Activated naive CD8-positive, alpha-beta T cell treated with anti-CD3 and anti-CD28 coated beads, Interleukin-2, amount 50 U/mL, for 16 hours (primary cell): ENCODE data around the gene ZNF335.

ENCODE experiments used
- DNase-seq: peaks from one replicate; pipeline ENCODE4 v3.0.0-alpha.2; 2020; ENCODE audit warnings: low read depth, low spot score

The ZNF335 gene

DNA sequence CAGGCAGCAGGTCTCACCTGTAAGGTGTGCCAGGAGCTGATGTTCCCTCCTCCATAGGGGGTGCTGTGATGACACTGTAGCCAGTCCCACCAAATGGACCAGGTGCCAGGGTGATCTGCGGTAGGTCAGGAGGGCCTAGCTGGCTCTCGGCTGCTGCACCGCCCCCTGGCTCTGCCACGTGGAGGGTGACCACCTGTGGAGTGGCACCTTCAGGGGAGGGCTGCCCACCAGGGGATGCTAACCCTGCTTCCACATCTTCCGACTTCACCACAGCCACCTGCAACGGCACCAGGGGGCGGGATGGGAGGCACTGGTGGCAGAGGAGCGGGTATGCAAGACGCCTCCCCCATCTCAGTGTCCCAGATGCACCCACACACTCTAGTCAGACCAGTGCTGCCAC lies 18.3 kb downstream of the ZNF335 start:
- no peak for DNase-seq

DNA sequence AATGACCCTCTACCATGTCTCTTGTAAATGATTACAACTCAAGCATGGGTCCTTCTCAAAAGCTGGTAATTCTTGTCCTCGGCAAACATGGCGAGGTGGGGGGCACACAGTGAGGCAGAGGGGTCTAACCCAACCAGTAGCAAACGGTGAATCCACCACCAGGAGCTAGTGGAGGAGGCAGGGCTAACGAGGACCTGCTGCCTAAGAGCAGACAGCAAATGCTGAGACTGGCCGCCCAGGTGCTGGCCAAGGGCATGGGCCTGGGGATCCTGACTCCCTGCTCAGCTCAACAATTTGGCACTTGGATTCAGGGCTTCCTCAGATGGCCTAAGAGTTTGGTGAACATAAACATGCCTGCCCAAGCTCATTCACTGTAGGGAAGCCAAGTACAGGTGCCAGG lies 19.1 kb downstream of the ZNF335 start:
- no peak for DNase-seq

DNA sequence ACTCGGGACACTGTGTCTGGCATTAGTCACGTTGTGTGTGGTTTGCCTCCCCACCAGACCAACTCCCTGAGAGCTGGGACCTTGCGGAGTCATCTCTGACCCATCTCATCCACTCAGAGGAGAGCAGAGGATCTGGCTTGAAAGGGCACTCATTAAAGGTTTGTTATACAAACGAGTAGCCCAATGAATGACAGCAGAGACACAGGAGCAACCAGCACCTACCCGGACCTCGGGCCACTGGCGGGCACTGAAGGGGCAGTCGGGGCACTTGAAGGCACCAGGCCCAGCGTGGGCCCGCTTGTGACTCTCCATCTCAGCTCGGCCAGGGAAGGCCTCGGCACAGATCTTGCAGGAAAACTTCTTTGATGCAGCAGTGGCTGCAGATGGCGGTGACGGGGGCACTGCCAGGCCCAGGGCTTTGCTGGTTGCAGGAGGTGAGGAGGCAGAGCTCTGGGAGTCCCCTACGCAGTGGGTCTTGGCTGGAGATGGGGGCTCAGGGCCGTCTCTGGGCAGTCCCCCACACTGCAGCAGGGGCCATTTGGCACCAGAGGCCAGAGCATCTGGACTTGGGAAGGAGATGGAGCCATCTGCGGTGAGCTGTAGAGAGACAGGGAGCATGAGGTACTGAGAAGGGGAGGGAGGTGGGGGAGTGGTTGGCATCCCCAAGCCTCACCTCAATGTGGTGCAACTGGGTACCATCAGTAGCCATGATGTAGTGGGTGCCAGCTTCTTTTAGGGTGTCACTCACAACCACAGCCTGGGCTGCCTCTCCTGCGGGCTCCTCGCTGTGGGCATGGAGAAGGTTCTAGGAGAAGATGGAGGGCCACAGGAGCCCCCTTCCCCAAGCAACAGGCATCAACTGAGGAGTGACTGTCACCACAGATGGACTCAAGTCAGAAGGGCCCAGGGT lies 19.8 kb downstream of the ZNF335 start:
- DNase-seq, result no peak

DNA sequence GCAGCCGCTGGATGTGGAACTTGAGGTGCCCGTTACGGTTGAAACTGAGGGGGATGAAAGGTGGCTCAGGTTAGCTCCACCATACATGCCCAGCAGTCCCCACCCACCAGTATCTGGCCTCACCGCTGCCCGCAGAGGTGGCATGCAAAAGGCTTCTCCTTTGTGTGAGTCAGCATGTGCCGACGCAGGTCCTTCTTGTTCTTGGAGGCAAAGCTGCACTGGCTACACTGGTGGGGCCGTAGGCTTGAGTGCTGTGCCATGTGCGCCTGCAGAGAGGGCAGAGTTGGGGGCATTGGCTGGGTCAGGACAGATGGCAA lies 21.7 kb downstream of the ZNF335 start:
- no peak for DNase-seq

DNA sequence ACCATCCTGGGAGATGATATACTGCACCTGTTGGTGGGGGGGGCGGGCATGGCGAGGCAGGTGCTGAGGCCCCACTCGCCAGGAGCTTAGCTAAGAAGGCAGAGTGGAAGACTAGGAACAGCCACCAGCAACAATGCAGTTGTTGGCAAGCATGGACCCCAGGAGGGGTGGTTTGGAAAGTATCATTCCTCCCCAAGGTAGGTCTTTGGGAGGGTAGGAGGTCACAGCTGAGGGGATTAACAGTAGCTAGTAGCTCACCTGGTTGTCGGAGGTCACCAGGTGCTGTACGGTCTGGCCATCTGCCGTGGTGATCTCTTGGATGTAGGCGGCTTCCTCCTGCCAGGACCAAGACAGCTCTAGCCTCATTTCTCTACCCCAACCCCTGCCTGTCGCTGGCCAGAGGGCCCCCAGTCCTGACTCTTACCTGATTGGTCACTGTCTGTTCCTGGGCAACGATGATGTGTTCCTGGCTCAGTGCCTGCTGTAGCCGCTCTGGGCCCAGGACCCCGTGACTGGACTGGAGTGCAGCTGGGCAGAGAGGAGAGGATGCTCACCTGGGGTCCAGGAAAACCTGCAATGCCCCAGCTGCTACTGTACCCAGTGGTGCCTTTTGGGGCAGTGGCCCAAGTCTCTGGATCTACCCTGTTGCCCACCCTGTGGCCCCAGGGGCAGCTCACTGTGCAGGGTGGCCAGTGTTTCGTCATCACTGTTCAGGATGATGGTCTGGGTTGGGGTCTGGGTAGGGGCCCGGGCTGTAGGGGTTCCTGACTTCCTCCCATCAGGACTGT lies 22.3 kb downstream of the ZNF335 start:
- DNase-seq, result no peak

DNA sequence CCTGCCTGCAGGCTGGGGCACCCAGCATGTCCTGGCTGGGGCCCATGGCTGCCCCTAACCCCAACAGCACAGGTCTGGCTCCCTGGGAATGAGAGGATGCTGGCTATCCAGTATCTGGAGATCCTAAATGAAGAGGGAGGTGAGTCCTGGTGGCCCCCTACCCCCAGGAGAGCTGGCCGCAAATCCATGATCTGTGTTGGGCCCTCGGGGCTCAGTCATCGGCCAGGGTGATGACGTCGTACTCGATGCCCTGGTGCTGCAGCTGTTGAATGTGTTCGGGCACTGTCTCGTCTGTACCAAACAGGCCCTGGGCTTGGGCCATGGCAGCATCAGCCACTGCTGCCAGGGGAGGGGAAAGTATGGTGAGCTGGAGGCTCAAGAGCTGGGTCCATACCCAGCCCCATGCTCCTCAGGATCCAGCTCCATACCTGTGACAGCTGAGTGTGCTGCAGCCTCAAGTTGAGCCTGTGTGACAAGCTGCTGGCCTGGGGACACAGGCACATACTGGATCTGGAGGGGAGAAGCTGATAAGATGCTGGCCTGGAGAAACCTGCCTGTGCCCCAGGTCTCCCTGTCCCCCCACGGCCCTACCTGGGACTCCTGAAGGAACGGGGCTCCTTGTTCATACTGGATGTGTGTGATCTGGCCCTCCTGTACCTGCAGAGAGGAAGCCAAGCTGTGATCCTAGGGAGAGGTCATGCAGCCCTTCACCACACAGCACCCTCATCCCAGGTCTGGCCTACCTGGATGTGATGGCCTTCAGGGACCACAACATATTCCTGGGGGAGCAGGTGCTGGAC lies 23.1 kb downstream of the ZNF335 start:
- DNase-seq, result no peak

DNA sequence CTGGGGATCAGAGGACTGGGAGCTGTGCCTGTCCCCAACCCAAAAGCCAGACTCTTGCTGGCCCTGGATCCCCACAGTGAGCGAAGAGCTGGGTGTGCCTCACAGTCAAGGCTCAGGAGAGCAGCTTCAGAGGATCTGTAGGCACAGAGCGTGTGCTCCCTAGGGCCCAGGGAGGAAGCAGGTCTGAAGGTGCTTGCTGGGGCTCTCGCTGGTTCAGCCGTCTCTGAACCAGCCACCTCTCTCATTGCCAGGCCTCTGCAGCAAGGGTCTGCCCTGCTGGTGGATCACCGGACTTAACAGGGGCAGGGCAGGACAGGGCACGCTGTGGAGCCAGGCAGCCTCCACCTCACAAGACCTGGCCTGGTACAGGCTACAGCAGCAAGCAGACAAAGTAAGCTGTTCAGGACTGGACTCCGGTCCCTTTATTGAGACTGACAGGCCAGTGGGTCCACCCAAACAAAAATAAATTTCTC lies 23.7 kb downstream of the ZNF335 start:
- no peak for DNase-seq

DNA sequence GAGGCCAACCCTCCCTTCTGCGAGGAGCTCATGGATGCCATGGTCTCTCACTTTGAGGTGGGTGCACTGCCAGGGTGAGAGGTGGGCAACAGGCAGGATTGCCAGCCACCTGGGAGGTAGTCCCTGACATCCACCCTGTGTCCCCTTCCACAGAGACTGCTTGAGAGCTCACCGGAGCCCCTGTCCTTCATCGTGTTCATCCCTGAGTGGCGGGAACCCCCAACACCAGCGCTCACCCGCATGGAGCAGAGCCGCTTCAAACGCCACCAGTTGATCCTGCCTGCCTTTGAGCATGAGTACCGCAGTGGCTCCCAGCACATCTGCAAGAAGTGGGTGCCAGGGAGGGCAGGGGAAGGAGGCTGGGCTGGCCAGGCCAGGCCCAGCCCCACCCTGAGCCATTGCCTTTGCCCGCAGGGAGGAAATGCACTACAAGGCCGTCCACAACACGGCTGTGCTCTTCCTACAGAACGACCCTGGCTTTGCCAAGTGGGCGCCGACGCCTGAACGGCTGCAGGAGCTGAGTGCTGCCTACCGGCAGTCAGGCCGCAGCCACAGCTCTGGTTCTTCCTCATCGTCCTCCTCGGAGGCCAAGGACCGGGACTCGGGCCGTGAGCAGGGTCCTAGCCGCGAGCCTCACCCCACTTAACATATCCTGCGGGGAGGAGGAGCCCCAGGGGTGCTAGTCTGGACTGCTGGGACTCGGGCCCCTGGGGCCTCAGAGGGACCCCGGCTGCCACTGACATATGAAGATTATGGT lies 24.7 kb downstream of the ZNF335 start:
- no peak for DNase-seq

DNA sequence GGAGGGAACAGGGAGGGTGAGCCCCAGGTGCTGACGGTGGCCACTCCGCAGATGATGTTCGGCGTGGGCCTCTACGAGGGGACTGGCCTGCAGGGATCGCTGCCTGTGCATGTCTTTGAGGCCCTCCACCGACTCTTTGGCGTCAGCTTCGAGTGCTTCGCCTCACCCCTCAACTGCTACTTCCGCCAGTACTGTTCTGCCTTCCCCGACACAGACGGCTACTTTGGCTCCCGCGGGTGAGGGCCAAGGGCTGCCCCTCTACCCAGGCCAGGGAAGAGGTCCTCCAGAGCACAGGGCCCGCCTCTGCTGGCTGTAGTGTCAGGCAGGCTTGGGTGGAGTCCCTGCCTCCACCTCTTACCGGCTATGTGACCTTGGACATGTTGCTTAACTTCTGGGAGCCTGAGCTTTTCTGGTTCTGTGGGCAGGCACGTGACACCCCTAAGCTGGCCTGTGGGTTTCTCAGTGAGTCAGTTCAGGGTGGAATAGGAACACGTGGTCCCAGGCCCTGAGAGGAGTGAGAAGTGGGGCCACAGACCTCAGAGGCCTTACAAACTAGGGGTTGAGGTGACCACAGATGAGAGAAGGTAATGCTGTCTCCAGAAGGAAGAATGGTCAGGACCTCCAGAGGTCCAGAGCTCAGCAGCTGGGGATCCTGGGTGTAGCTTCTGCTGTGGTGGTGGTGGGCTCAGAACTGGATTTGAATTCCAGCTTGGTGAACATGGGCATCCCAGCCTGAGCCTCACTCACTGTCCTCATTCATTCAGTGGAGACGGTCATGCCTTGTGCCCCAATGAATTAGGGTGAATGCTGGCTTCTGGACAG lies 25.6 kb downstream of the ZNF335 start:
- DNase-seq, result no peak

DNA sequence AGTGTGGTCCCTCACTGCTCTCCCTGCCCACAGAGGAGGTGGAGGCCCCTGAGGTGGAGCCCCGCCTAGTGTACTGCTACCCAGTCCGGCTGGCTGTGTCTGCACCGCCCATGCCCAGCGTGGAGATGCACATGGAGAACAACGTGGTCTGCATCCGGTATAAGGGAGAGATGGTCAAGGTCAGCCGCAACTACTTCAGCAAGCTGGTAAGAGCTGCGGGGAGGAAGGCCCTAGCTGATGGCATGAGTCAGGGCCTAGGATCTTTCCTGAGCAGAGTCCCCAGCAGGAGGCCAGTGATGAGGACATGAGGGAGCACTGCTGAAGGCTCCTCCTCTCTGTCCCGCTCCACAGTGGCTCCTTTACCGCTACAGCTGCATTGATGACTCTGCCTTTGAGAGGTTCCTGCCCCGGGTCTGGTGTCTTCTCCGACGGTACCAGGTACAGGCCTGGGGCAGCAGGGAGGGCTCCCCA lies 26.3 kb downstream of the ZNF335 start:
- no peak for DNase-seq

DNA sequence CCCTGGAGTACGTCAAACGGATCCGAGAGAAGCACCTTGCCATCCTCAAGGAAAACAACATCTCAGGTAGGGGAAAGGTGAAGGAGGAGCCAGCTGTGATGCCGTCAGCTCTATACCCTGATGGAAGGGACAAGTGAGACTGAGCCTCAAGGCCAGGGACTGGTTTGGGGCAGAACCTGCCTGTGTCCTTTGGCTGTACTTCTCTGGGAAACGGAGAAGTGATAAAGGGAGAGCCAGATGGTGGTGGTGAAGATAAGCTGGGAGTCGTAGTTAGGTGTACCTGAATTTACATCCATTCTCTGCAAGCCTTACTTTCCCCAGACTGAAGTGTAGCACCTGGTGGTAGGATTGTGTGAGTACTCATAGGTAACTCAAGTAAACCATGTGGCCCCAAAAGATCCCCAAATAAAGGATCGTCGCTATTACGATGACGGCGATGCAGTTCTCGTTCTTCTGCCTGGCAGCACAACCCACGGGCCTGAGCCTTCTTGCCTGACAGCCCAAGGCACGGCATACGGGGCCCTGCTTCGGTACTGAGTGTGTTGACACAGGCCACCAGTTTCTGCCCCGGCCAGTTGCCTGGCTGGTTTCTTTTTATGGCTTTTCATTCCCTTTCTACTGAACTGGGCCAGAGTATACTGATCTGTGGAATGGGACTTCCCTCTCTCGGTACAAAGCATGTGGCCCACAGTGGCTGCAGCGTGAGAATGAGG lies 26.9 kb downstream of the ZNF335 start:
- no peak for DNase-seq

DNA sequence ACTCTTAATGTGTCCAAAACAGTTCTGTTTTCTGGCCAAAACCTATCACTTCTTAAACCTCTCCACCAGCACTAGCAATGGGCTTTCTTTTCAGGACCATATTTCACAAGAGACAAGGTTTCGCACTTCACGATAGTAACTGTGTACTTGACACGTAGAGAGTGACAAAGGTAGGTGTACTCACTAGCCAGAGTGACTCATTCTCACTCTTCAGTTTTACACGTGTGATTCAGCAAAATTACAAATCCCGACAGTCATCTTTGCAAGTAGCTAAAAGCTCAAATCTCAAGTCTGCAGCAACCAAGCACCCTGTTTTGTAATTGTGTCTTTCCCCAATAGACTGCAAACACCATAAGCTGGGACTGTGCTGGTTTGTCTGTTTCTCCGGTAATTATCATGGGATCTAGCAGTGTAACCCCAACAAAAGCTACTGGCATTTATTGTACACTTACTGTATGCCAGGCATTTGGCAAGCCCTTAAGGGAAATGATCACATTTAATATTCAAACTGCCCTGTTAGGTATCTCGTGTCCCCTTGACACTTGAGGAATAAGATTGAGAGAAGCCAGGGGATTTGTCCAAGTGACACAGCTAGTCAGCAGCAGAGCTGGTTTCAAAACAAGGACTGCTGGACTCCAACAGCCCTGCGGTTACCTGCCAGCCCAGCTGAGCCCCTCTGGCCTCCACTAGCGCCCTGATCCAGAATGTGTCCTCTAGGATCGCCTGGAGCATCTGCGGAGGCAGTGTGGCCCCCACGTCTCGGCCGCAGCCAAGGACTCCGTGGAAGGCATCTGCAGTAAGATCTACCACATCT lies 27.6 kb downstream of the ZNF335 start:
- DNase-seq, result no peak

DNA sequence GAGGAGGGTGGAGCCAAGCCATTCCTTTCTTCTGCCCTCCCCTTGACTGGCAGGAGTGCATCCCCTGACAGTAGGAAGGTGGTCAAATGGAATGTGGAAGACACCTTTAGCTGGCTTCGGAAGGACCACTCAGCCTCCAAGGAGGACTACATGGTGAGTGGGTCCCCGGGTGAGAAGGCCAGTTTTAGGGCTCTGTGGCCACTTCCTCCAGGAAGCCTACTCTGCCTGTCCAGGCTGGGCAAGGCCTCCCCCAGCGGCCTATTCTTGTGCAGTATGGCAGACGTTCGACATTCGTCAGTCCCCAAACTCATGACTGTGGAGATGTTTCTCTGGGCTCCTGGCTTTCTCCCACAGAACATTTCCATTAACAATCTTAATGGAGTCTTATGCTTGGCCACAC lies 28.4 kb downstream of the ZNF335 start:
- DNase-seq, result no peak

DNA sequence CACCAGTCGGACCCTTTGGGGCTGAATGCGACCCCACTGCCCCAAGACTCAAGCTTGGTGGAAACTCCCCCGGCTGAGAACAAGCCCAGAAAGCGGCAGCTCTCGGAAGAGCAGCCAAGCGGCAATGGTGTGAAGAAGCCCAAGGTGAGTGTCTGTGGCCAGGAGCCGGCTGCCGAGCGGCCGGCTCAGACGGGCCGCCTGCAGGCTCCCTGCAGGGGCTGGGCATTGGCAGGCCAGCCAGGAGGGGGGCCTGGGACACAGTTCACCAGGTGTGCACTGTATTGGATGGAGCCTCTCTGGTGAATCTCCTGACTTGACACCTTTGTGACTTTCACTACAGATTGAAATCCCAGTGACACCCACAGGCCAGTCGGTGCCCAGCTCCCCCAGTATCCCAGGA lies 31.5 kb downstream of the ZNF335 start:
- DNase-seq, result no peak

DNA sequence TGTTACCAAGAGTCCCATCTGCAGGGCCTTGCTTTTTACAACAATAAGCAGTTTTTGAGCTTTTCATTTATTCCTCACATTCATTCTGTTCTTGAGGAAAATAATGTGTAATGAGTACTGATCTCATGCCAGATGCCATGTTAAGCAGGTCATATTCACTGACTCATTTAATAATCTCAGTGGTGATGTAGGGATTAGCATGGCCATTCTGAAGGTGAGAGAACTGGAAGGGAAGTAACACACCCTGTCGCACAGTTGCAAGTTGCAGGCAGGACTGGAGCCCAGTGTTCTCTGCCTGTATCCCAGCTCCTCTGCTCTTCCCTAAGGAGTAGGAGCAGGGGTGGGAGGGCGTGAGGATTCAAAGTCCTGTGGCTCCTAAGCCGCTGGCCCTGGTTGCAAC lies 31.9 kb downstream of the ZNF335 start:
- no peak for DNase-seq

DNA sequence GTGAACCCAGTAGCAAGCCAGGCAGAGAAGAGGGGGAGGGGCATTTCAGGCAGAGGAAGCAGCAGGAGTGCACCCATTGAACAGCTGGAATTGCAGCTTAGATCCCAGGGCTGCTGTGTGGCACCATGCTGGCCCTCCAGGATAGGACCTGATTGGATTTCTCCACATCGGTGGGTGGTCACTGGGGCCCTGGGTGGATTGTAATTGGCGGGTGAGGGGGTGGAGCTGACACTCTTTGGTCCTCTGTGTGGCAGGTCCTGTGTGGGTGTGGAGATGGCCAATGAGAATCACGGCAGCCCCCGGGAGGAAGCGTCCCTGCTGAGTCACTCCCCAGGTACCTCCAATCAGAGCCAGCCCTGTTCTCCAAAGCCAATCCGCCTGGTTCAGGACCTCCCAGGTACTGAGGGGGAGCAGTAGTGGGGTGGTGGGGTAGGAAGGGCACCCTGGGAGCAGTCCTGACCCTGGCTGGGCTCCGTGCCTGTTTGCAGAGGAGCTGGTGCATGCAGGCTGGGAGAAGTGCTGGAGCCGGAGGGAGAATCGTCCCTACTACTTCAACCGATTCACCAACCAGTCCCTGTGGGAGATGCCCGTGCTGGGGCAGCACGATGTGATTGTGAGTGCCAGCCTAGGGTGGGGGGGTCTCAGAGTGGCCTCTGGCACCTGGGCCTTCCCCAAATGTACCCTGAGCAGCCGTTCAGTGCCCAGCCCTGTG lies 33.1 kb downstream of the ZNF335 start:
- no peak for DNase-seq

DNA sequence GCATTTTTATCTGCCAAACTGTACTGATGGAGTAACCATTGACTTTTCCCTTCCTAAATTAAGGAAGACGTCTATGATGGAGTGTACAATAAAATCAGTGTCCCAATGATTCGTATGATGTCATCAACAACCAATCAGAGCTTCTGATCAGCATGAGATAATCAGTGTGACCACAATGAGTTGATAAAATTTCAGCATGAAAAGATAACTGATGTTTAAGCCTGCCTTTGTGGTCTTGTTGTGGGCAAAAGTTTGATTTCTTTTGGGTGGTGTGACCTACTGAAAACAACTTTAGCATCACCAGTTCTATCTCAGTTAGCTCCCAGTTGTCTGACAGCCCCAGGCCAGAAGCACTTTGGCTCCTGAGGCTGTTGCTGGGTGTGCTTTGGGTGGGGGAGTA lies 34.2 kb downstream of the ZNF335 start:
- no peak for DNase-seq

DNA sequence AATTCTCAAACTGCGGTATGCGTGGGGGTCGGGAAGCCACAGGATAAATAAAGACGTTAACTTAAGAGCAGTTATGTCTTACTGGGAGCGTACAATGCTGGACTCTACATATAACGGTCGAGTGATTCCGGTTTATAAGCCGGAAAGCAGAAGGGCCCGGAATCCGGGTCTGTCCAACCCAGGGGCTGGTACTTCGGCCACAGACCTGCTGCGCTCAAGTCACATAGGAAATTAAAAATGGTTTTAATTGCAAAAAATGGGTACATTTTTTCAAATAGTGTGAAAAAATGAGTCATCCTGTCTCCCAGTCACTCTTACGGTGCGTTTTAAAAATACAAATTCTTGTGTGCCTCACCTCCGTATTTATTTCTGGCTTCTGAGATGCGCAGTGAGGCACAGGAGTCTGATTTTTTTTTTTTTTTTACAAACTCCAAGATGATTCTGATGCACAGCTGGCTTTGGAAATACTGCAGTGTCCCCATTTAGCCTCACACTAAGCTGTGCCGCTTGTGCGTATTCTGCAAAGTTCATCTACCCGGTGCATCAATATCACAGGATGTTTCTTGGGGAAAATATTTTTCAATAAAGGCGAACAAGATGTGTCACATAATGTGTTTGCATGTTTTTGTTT lies 36.5 kb downstream of the ZNF335 start:
- no peak for DNase-seq
